HepG2 (cell line): Measurements from ENCODE around the gene ZKSCAN4. TPM values are rescaled to one million over a fixed set of nuclear protein-coding genes. Genes with fewer than 3 reads are reported as not detected.
A peak's percentile ranks its signal among the peaks of the same experiment; 100 is the strongest.

Source experiments
- ATAC-seq: fragments of 200-7000 bp; cut with Tn5 transposase; 3 replicates; pipeline ENCODE4 v1.9.1; 2020; ENCODE audit warnings: mild to moderate bottlenecking, moderate library complexity
- Bru-seq: library from RNA; stranded (reverse); fragments of 400-500 nt; gene quantifications from one replicate; lab custom pipeline; 2021; lab: Mats Ljungman, UMichigan
- BruChase-seq, 2 experiments: library from RNA; stranded (reverse); fragments of 400-500 nt; gene quantifications; one replicate each; lab custom pipeline; 2021; lab: Mats Ljungman, UMichigan
- BruUV-seq: library from RNA; stranded (reverse); fragments of 400-500 nt; replicated peaks from 2 replicates; lab custom pipeline; 2021; lab: Mats Ljungman, UMichigan
- CTCF ChIA-PET: fragments of 300-600 bp; formaldehyde crosslinking; extraction: SDS; loops from one replicate; lab custom pipeline; 2021; ENCODE audit warnings: low total read pairs, inconsistent platforms, low intra/inter-chr PET ratio; lab: Yijun Ruan, JAX
- POLR2A ChIA-PET: fragments of 350-600 bp; sonication (Branson Sonifier 250); formaldehyde crosslinking; loops from one replicate; lab custom pipeline; 2020; ENCODE audit warnings: antibody characterized with exemption, inconsistent platforms; lab: Yijun Ruan, JAX
- DNase-seq: peaks from one replicate; pipeline ENCODE4 v3.0.0-alpha.2; 2015; ENCODE audit warnings: low spot score
- FAIRE-seq: peaks from 3 replicates; lab custom pipeline; 2011; peaks lifted over from hg19 to GRCh38; lab: Jason Lieb, UNC
- H2AFZ ChIP-seq: one replicate; pipeline ENCODE4 v1.6.1; 2011; ENCODE audit warnings: low read length, inconsistent platforms
- H3K27ac ChIP-seq: fragments of 300-600 bp; 3 replicates; pipeline ENCODE4 v1.8.0; 2011; ENCODE audit warnings: mixed run types, mild to moderate bottlenecking, mixed read lengths, low read length, inconsistent platforms; ENCODE audit not compliant: insufficient read depth; ENCODE audit errors: extremely low read length
- H3K27me3 ChIP-seq, 2 experiments: fragments of 200-600 bp in 1 of 2; 2 replicates in 1 of 2; 3 replicates in 1 of 2; pipeline versions ENCODE4 v1.6.0 to v1.8.0; 2011; ENCODE audit warnings: low read length in 2 of 2, mild to moderate bottlenecking in 2 of 2, moderate library complexity in 2 of 2, inconsistent platforms in 1 of 2; ENCODE audit not compliant: insufficient read depth in 2 of 2, control insufficient read depth in 1 of 2
- H3K36me3 ChIP-seq, 2 experiments: fragments of 200-600 bp in 1 of 2; replicated peaks in 1 of 2; 2 replicates in 1 of 2; 3 replicates in 1 of 2; pipeline versions ENCODE4 v1.5.1 to v1.8.0; 2011; ENCODE audit warnings: low read length in 2 of 2, inconsistent platforms in 1 of 2; ENCODE audit not compliant: insufficient read depth in 2 of 2, control insufficient read depth in 1 of 2
- H3K4me1 ChIP-seq: 2 replicates; pipeline ENCODE4 v1.5.1; 2012; ENCODE audit warnings: low read length, inconsistent platforms; ENCODE audit not compliant: insufficient read depth
- H3K4me2 ChIP-seq: 2 replicates; pipeline ENCODE4 v1.6.0; 2011; ENCODE audit warnings: low read depth, low read length, inconsistent platforms
- H3K4me3 ChIP-seq, 3 experiments: fragments of 200-600 bp in 1 of 3; sonication (generic), shearing (Covaris generic) in 1 of 3; replicated peaks in 1 of 3; 2 replicates each; pipeline ENCODE4 v1.5.1; 2011 to 2016; ENCODE audit warnings: low read length in 3 of 3, inconsistent platforms in 2 of 3, low read depth in 2 of 3, mild to moderate bottlenecking in 2 of 3, control low read depth in 1 of 3, mixed read lengths in 1 of 3; ENCODE audit not compliant: insufficient read depth in 1 of 3
- H3K79me2 ChIP-seq: one replicate; pipeline ENCODE4 v1.6.1; 2011; ENCODE audit warnings: low read length, inconsistent platforms; ENCODE audit not compliant: insufficient read depth
- H3K9ac ChIP-seq: 2 replicates; pipeline ENCODE4 v1.6.0; 2011; ENCODE audit warnings: mild to moderate bottlenecking, low read depth, low read length, inconsistent platforms; ENCODE audit not compliant: insufficient read depth
- H3K9me3 ChIP-seq: 2 replicates; pipeline ENCODE4 v1.5.1; 2012; ENCODE audit warnings: mild to moderate bottlenecking, low read length
- H4K20me1 ChIP-seq: 2 replicates; pipeline ENCODE4 v1.6.0; 2011; ENCODE audit warnings: inconsistent platforms, mild to moderate bottlenecking, low read length, moderate library complexity; ENCODE audit not compliant: insufficient read depth
- HOXA3 ChIP-seq: sonication (generic); formaldehyde crosslinking; IDR thresholded peaks from 2 replicates; pipeline ENCODE4 v1.5.0; 2020; ENCODE audit warnings: missing genetic modification reagents
- KAT7 ChIP-seq: IDR thresholded peaks from 2 replicates; pipeline ENCODE4 v1.6.1; 2018; ENCODE audit warnings: borderline replicate concordance, missing compliant biosample characterization
- NCOR1 ChIP-seq: fragments of 200-600 bp; sonication (generic); IDR thresholded peaks from 2 replicates; pipeline ENCODE4 v1.7.0; 2017; ENCODE audit warnings: antibody characterized with exemption, low read length, borderline replicate concordance
- PLRG1 ChIP-seq: fragments of 450-650 bp; conservative IDR thresholded peaks from 2 replicates; pipeline ENCODE4 v1.6.1; 2016
- RCOR2 ChIP-seq: IDR thresholded peaks from 2 replicates; pipeline ENCODE4 v1.6.1; 2016; ENCODE audit warnings: missing biosample characterization, missing genetic modification reagents
- SIN3B ChIP-seq: fragments of 150-350 bp; IDR thresholded peaks from 2 replicates; pipeline ENCODE4 v1.6.1; 2014; ENCODE audit warnings: low read length
- SRY ChIP-seq: sonication (generic); formaldehyde crosslinking; IDR thresholded peaks from 2 replicates; pipeline ENCODE4 v1.8.0; 2022; ENCODE audit warnings: mild to moderate bottlenecking, missing genetic modification reagents
- ZFY ChIP-seq: sonication (generic); formaldehyde crosslinking; IDR thresholded peaks from 2 replicates; pipeline ENCODE4 v1.4.0; 2020; ENCODE audit warnings: missing genetic modification reagents
- ZMYM2 ChIP-seq: sonication (generic); formaldehyde crosslinking; IDR thresholded peaks from 2 replicates; pipeline ENCODE4 v1.8.0; 2022; ENCODE audit warnings: mild to moderate bottlenecking, missing genetic modification reagents
- ZNF567 ChIP-seq: sonication (generic); formaldehyde crosslinking; IDR thresholded peaks from 2 replicates; pipeline ENCODE4 v1.8.1; 2023; ENCODE audit warnings: mild to moderate bottlenecking, missing genetic modification reagents, borderline replicate concordance
- ZNF614 ChIP-seq: IDR thresholded peaks from 2 replicates; pipeline ENCODE4 v1.6.1; 2018; ENCODE audit warnings: missing biosample characterization, missing genetic modification reagents, inconsistent platforms, borderline replicate concordance
- WGBS: methylation state at CpG from one replicate; pipeline ENCODE4 v1.1.6; 2017; ENCODE audit warnings: low lambda C conversion rate; 5-methylcytosine and 5-hydroxymethylcytosine counted together
- in situ Hi-C: cut with HindIII; loops from 2 replicates; pipeline ENCODE4 v1.10.0; 2017; ENCODE audit warnings: low pct_unique_long_range_greater_than_20kb; ENCODE audit not compliant: extremely low pct_ligation_motif_present
- intact Hi-C: fragments of 100-400 bp; cut with micrococcal nuclease; formaldehyde crosslinking; loops from one replicate; pipeline ENCODE4 v1.10.0; 2022; ENCODE audit not compliant: unreplicated experiment
- long read RNA-seq, 2 experiments: library from RNA in 1 of 2; library from polyadenylated mRNA in 1 of 2; stranded (forward) in 1 of 2; unstranded in 1 of 2; transcript quantifications; one replicate each; pipeline ENCODE4 v2.0.0, GENCODE V29; 2019 to 2022
- polyA minus RNA-seq, 3 experiments: library from RNA; depleted of rRNA, polyadenylated mRNA; stranded (reverse); fragments of >200 nt; gene quantifications; 2 replicates each; pipeline ENCODE4 v1.2.3, GENCODE V29; 2011; ENCODE audit warnings: low replicate concordance in 1 of 3
- polyA plus RNA-seq, 8 experiments: library from polyadenylated mRNA; depleted of rRNA in 3 of 8; stranded (reverse) in 7 of 8; unstranded in 1 of 8; fragments of >200 nt; fragmentation: Illumina TruSeq in 4 of 8; extraction: Trizol in 4 of 8; gene quantifications; 2 replicates each; pipeline versions ENCODE4 v1.2.1 to v1.2.3, GENCODE V29; 2011 to 2016; ENCODE audit warnings: low read depth in 4 of 8, missing spikeins in 1 of 8, mixed read lengths in 1 of 8; ENCODE audit not compliant: insufficient read depth in 1 of 8
- total RNA-seq, 5 experiments: library from RNA; depleted of rRNA; stranded (reverse); fragments of >200 nt; fragmentation: Illumina TruSeq; extraction: Trizol; gene quantifications; 2 replicates each; pipeline ENCODE4 v1.2.3, GENCODE V29; 2016; ENCODE audit warnings: low read depth in 1 of 5
- TF ChIP-seq, protein P1 (sequence below): sonication (generic); formaldehyde crosslinking; IDR thresholded peaks from 2 replicates; pipeline ENCODE4 v1.4.0; 2020; ENCODE audit warnings: missing genetic modification reagents, mild to moderate bottlenecking, borderline replicate concordance
- TF ChIP-seq, protein P2 (sequence below): sonication (generic); formaldehyde crosslinking; IDR thresholded peaks from 2 replicates; pipeline ENCODE4; 2020; ENCODE audit warnings: missing genetic modification reagents, mild to moderate bottlenecking, borderline replicate concordance

ZKSCAN4 gene
- total RNA-seq (2016; rRNA removed; fragmentation: Illumina TruSeq; extraction: Trizol), result 7.8 and 10.2 TPM in 2 replicates
- total RNA-seq (2016; cell fraction: cytosol; rRNA removed; fragmentation: Illumina TruSeq; extraction: Trizol; ENCODE audit: low read depth), result 1.4 and 1.6 TPM in 2 replicates
- 7.5 and 9.4 TPM in 2 replicates for total RNA-seq (2016; cell fraction: insoluble cytoplasmic fraction; rRNA removed; fragmentation: Illumina TruSeq; extraction: Trizol)
- total RNA-seq (2016; cell fraction: membrane; rRNA removed; fragmentation: Illumina TruSeq; extraction: Trizol), result 3.7 and 5.5 TPM in 2 replicates
- total RNA-seq (2016; cell fraction: nucleus; rRNA removed; fragmentation: Illumina TruSeq; extraction: Trizol), result 6.4 and 6.9 TPM in 2 replicates
- 2.9 and 3.4 TPM in 2 replicates for polyA plus RNA-seq (2011; rRNA removed)
- 2.1 and 2.6 TPM in 2 replicates for polyA plus RNA-seq (2011; cell fraction: cytosol; rRNA removed)
- polyA plus RNA-seq (2011; cell fraction: nucleus; rRNA removed), result 3.2 and 3.7 TPM in 2 replicates
- polyA plus RNA-seq (2012), result 4.0 and 4.1 TPM in 2 replicates
- polyA plus RNA-seq (2016; cell fraction: cytosol; fragmentation: Illumina TruSeq; extraction: Trizol; ENCODE audit: low read depth), result 0.36 and 0.46 TPM in 2 replicates
- 5.8 and 6.2 TPM in 2 replicates for polyA plus RNA-seq (2016; cell fraction: insoluble cytoplasmic fraction; fragmentation: Illumina TruSeq; extraction: Trizol; ENCODE audit: low read depth)
- 1.1 TPM in 2 replicates for polyA plus RNA-seq (2016; cell fraction: membrane; fragmentation: Illumina TruSeq; extraction: Trizol; ENCODE audit: low read depth)
- 10.0 and 10.9 TPM in 2 replicates for polyA plus RNA-seq (2016; cell fraction: nucleus; fragmentation: Illumina TruSeq; extraction: Trizol; ENCODE audit: insufficient read depth, low read depth)
- 2.8 and 4.2 TPM in 2 replicates for polyA minus RNA-seq (2011; rRNA and poly(A)+ RNA removed; ENCODE audit: low replicate concordance)
- polyA minus RNA-seq (2011; cell fraction: cytosol; rRNA and poly(A)+ RNA removed), result 2.3 and 3.3 TPM in 2 replicates
- polyA minus RNA-seq (2011; cell fraction: nucleus; rRNA and poly(A)+ RNA removed), result 4.1 and 6.6 TPM in 2 replicates
- Bru-seq, nascent RNA, result percentile 76 among the genes with signal in this experiment
- percentile 60 among the genes with signal in this experiment for BruChase-seq, experiment 1, labeled RNA remaining after a 6-hour chase
- BruChase-seq, experiment 2, labeled RNA remaining after a 2-hour chase, result percentile 64 among the genes with signal in this experiment
- long read RNA-seq, experiment 1, transcript ZKSCAN4-201 (5 exons, 2,375 nt), result major isoform, 5 of 7 reads
- long read RNA-seq, experiment 1, partial matches to known transcripts, result 0 of 7 reads
- long read RNA-seq, experiment 1, other reads (novel, unspliced or antisense), result 2 of 7 reads
- long read RNA-seq, experiment 2, partial matches to known transcripts, result 1 of 5 reads
- long read RNA-seq, experiment 2, other reads (novel, unspliced or antisense), result 2 of 5 reads

DNA sequence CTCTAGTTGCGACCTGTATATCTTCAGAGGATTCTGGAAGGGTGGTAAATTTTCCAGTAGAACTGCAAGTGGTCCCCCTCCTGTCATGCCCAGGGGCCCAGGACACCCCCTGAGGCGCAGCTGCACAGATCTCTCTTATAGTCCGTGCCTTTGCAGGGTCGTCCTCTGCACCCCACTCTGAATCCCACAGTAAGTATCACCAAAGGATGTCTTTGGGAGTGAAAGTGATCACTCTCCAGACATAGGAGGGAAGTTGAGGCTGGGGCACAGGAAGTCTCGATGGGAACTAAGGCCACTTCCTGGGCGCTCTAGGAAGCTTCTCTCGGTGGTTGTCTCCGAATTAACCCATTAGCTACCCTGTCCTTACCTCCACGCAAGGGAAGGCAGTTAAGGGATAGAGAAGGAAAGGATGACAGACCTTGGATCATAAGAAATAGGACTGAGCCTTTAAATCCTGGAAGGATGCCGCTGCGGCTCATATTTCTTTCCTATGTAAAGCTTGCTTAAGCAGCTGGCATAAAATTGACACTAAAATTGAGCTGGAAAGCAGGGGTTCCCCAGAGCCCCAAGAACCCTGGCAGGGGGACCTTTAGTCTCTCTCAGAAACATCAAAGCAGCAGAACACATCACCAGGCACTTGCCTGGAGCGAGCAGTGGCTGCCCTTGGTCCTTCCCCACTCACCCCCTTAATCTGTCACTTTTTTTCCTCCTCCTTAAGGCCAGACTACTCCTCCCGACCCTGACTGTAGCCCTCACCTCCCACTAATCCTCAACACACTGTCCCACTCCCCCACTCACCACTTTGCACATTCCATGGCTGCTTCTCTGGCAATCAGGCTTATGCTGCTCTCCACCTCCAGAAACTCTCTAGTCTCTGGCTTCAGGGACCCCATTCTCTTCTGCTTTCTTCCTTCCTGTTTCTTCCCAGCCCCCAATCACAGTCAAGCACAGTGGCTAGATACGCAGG, at the start of gene ZKSCAN4:
TSS of gene ZKSCAN4 (minus strand) at position 261 of the 967 bp plus-strand sequence. CDS start 289 bp downstream, outside the sequence.
- peak; percentile 89 for FAIRE-seq
- DNase-seq, result peak; percentile 88
- H3K4me3 ChIP-seq, result peak within 1 kb of the TSS; percentile 85 to 98 (median 97)
- no peaks in the 10 kb centered on the region; a peak in 1 of 5 replicates for H3K27me3 ChIP-seq
- under 1% methylated on average over 12 of the region's 14 CpGs for WGBS
- H4K20me1 ChIP-seq, result no peaks in the 10 kb centered on the region
- peaks cover 0 to 9% of the 10 kb centered on the region in 2 experiments; a peak in 1 of 5 replicates for H3K36me3 ChIP-seq
- H3K27ac ChIP-seq, result peak within 1 kb of the TSS; percentile 30
- H3K9ac ChIP-seq, result peak within 1 kb of the TSS; percentile 79
- H3K4me1 ChIP-seq, result peaks cover 27% of the 10 kb centered on the region
- peak; percentile 94 for ATAC-seq
- ChIA-PET CTCF (no interaction called here), POLR2A (interaction anchor here (0.6 to 3.6 kb wide), 21 partner anchors 12 to 334 kb away, joined by 3 to 67 read pairs (median 5); partner anchors contain the start of genes PGBD1, ZKSCAN3, ZKSCAN8 and ZSCAN16)
- in situ Hi-C loops (loop anchor here (5.0 kb wide), 1 partner anchor 115 kb away; no protein-coding TSS in a partner anchor), intact Hi-C loops (loop anchor here (1.0 kb wide), 7 partner anchors 15 to 116 kb away; partner anchors contain the start of genes PGBD1, ZKSCAN3, ZKSCAN8 and ZSCAN26)
- peak within 1 kb of the TSS; percentile 99 for H2AFZ ChIP-seq
- H3K79me2 ChIP-seq, result peaks cover 11% of the 10 kb centered on the region
- no peaks in the 10 kb centered on the region for H3K9me3 ChIP-seq
- BruUV-seq, result no TSS peak
- H3K4me2 ChIP-seq, result peak within 1 kb of the TSS; percentile 95
- TF ChIP-seq ZNF567 (CRISPR knock-in tag) (peak; percentile 81; the same call in 1 of the 2 replicates), SRY (peak; percentile 51; the same call in 1 of the 2 replicates), ZNF614 (CRISPR knock-in tag) (no peak; the same call in 1 of the 2 replicates), HOXA3 (CRISPR knock-in tag) (peak; percentile 85), NCOR1 (no peak), KAT7 (CRISPR knock-in tag) (peak; percentile 85), ZMYM2 (CRISPR knock-in tag) (no peak), PLRG1 (no peak), RCOR2 (CRISPR knock-in tag) (peak; percentile 56; the same call in 1 of the 2 replicates), ZFY (CRISPR knock-in tag) (peak; percentile 79), SIN3B (peak; percentile 90)
- TF ChIP-seq, protein P1, sequence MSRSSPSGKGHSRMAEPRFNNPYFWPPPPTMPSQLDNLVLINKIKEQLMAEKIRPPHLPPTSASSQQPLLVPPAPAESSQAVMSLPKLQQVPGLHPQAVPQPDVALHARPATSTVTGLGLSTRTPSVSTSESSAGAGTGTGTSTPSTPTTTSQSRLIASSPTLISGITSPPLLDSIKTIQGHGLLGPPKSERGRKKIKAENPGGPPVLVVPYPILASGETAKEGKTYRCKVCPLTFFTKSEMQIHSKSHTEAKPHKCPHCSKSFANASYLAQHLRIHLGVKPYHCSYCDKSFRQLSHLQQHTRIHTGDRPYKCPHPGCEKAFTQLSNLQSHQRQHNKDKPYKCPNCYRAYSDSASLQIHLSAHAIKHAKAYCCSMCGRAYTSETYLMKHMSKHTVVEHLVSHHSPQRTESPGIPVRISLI (CRISPR knock-in tag), result no peak
- TF ChIP-seq, protein P2, sequence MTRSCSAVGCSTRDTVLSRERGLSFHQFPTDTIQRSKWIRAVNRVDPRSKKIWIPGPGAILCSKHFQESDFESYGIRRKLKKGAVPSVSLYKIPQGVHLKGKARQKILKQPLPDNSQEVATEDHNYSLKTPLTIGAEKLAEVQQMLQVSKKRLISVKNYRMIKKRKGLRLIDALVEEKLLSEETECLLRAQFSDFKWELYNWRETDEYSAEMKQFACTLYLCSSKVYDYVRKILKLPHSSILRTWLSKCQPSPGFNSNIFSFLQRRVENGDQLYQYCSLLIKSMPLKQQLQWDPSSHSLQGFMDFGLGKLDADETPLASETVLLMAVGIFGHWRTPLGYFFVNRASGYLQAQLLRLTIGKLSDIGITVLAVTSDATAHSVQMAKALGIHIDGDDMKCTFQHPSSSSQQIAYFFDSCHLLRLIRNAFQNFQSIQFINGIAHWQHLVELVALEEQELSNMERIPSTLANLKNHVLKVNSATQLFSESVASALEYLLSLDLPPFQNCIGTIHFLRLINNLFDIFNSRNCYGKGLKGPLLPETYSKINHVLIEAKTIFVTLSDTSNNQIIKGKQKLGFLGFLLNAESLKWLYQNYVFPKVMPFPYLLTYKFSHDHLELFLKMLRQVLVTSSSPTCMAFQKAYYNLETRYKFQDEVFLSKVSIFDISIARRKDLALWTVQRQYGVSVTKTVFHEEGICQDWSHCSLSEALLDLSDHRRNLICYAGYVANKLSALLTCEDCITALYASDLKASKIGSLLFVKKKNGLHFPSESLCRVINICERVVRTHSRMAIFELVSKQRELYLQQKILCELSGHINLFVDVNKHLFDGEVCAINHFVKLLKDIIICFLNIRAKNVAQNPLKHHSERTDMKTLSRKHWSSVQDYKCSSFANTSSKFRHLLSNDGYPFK (CRISPR knock-in tag), result peak; percentile 76; the same call in 1 of the 2 replicates
